ENCODE measurements around the gene SYNGR4.

SYNGR4 gene

GRCh38 chr19:48397263-48398101, 33.3 kb downstream of the SYNGR4 start:
- DNase-seq (ENCODE audit: low spot score): no peak

GRCh38 chr19:48398102-48398374, 33.9 kb downstream of the SYNGR4 start:
- no peak for DNase-seq (ENCODE audit: low spot score)

DNA sequence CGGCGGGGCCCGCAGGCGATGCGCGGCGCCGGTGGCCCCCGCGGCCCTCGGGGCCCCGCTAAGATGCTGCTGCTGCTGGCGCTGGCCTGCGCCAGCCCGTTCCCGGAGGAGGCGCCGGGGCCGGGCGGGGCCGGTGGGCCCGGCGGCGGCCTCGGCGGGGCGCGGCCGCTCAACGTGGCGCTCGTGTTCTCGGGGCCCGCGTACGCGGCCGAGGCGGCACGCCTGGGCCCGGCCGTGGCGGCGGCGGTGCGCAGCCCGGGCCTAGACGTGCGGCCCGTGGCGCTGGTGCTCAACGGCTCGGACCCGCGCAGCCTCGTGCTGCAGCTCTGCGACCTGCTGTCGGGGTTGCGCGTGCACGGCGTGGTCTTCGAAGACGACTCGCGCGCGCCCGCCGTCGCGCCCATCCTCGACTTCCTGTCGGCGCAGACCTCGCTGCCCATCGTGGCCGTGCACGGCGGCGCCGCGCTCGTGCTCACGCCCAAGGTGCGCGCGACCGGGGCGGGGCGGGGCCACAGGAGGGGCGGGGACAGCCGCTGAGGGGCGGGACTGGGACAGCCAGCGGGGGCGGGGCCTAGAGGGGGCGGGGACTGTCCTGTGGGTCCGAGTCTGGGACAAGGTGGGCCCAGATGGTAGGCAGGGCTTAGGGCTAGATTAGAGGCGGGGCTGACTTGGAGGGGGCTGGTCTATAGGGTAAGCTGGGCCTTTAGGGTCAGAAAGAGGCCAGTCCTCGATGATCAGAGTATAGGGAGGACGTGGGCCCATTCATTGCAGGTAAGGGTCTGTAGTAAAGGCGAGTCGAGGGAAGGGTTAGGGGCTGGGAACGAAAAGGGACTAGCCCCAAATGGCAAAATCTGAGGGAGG, 34.4 kb downstream of the SYNGR4 start:
- no peak for DNase-seq (ENCODE audit: low spot score)

GRCh38 chr19:48400018-48400742, 36.0 kb downstream of the SYNGR4 start:
- no peak for DNase-seq (ENCODE audit: low spot score)

GRCh38 chr19:48401287-48401686, 37.1 kb downstream of the SYNGR4 start:
- DNase-seq (ENCODE audit: low spot score): no peak

DNA sequence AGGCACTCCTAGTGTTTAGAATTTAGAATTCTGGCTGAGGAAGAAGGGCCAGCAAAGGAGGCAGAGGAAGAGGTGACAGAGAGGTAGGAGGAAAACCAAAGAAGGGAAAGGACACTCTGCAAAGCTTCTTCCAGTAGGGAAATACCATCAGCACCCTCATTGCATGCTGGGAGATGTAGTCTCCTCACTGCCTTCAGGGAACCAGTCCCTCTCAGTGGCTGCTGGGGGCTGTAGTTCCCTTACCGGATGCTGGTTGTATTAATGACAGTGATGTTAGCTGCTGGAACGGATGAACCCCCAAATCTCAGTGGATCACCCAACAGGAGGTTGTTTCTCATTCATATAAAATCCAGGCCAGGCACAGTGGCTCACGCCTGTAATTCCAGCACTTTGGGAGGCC, 39.4 kb downstream of the SYNGR4 start:
- DNase-seq (ENCODE audit: low spot score): peak; percentile 39

GRCh38 chr19:48405010-48405659, 41.0 kb downstream of the SYNGR4 start:
- DNase-seq (ENCODE audit: low spot score): no peak

GRCh38 chr19:48405850-48406249, 41.7 kb downstream of the SYNGR4 start:
- DNase-seq (ENCODE audit: low spot score): no peak

DNA sequence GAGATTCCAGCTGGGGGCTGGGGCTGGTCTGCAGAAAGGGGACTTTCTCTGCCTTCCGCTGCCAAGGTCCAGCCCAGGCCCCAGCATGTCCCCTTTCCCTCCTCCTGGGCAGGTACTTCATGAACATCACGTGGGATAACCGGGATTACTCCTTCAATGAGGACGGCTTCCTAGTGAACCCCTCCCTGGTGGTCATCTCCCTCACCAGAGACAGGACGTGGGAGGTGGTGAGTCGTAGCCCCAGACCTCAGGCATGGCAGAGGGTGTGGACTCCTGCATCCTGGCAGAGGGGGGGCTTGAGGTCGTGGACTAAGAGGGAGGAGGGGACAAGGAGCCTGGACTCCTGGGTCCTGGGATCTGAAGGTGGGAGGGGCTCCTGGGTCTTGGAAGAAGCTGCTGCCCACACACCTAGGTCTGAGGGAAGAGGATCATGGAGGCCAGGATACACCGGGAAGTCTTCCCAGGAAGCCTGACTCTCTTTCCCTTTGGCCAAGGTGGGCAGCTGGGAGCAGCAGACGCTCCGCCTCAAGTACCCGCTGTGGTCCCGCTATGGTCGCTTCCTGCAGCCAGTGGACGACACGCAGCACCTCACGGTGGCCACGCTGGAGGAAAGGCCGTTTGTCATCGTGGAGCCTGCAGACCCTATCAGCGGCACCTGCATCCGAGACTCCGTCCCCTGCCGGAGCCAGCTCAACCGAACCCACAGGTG, 49.9 kb downstream of the SYNGR4 start:
- no peak for DNase-seq (ENCODE audit: low spot score)

- peak; percentile 42 for DNase-seq (ENCODE audit: low spot score)
These were observed 51.2 kb downstream of the SYNGR4 start for GRCh38 chr19:48415395-48415794.

GRCh38 chr19:48415806-48416221, 51.6 kb downstream of the SYNGR4 start:
- no peak for DNase-seq (ENCODE audit: low spot score)

DNA sequence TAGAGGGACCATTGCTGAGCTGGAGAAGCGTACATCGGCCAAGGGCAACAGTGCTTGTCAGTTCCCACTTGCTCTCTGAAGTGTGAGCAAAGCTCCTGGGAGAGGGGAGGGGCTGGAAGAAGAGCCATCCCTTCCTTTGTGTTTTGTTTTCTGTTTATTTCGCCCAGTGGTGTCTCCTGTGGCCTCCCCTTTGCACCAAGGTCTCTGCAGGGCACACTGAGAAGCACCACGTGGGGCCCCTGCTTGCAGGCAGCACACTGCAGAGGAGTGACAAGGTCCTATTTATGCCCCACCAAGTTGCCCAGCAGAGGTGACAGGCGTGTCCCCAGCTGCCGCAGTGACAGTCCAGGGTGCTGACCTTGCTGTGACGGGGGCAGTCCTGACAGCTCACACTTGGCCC, 53.3 kb downstream of the SYNGR4 start:
- DNase-seq (ENCODE audit: low spot score): no peak

DNA sequence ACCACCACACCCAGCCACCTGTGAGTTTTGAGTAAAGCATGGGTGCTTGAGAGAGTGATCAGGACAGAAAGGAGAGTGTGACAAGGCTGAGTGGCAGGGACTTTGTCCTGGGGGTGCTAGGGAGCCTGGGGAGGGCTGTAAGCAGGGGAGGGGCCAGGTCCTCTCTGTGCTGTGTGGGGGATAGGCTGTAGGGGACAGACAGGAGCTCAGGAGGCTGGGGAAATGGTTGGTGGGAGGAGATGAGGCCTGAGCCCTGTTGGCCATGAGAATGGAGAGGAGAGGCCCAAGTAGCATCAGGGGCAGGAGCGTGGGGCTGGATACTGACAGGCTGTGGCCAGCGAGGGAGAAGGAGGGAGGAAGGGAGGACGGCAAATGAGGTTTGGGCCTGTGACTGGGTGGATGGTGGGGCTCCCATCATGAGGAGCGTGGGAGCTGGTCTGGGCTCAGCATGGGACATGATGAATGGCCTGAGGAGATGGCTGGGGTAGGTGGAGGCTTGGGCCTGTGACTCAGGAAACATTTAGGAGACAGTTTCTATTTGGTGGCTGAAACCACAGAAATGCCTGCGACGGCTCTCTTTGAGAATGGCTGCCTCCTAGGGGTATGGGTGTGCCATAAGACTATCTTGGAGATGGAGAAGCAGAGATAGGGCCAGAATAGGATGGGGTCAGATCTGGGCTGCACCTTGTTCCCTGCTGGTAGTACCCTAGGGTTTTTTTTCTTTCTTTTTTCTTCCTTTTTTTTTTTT, 54.3 kb downstream of the SYNGR4 start:
- DNase-seq (ENCODE audit: low spot score): no peak

- peak; percentile 52 for DNase-seq (ENCODE audit: low spot score)
These were observed 55.2 kb downstream of the SYNGR4 start for GRCh38 chr19:48419158-48419920.

DNA sequence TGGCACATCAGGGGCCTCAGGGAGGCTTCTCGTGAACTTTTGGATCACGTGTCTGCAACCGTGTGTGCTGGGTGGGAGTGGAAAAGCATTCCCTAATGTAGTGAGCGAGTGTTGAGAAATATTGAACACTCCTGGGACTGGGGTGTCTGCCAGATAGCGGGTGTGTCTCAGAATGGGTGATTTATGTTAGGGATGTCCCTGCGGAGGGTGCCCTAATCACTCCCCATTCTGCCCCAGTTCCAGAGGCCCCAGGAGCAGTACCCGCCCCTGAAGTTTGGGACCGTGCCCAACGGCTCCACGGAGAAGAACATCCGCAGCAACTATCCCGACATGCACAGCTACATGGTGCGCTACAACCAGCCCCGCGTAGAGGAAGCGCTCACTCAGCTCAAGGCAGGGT, 57.4 kb downstream of the SYNGR4 start:
- no peak for DNase-seq (ENCODE audit: low spot score)

DNA sequence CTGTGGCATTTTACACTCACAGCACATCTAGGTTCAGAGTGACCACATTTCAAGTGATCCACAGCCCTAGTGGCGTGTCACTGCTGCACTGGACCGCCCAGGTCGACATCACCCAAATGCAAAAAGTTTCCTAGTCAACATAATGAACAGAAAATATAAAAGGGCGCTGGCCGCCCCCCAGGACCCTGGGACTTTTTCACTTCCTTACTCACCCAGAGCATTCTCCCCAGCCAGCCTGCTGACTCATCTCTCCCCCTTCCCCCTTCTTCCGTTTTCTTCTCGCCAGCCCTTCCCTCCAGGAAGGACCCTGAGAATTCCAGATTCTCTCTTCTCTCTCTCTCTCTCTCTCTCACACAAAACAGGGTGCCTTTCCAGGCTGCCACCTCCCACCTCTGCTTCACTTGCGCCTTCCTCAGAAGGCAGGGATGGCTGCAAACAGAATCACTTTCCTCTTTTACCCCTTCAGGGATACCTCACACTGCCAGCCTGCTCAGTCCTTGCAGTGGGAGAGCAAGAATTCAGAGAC, 60.6 kb downstream of the SYNGR4 start:
- peak; percentile 19 for DNase-seq (ENCODE audit: low spot score)

Measured in globus pallidus (tissue), 1 donor.